Loucy (cell line): Measurements from ENCODE around the gene ENKD1.

Source experiments
- H2AFZ ChIP-seq: fragments of 200-600 bp; sonication (generic); 2 replicates; pipeline ENCODE4 v1.6.0; 2016; ENCODE audit warnings: antibody characterized with exemption, mild to moderate bottlenecking, low read length, moderate library complexity
- H3F3A ChIP-seq: fragments of 200-600 bp; 2 replicates; pipeline ENCODE4 v1.6.0; 2016; ENCODE audit warnings: antibody characterized with exemption, low read depth, mild to moderate bottlenecking
- H3K27me3 ChIP-seq: fragments of 200-600 bp; sonication (generic); 2 replicates; pipeline ENCODE4 v1.6.1; 2014; ENCODE audit warnings: low read length, mild to moderate bottlenecking; ENCODE audit not compliant: insufficient read depth, poor library complexity, severe bottlenecking
- H3K36me3 ChIP-seq: fragments of 200-600 bp; sonication (generic); 2 replicates; pipeline ENCODE4 v1.6.1; 2016; ENCODE audit warnings: low read length; ENCODE audit not compliant: insufficient read depth
- H3K4me1 ChIP-seq: fragments of 200-600 bp; sonication (generic); 2 replicates; pipeline ENCODE4 v1.5.1; 2014; ENCODE audit warnings: low read length, mild to moderate bottlenecking; ENCODE audit not compliant: insufficient read depth, poor library complexity, severe bottlenecking
- H3K4me2 ChIP-seq: fragments of 200-600 bp; sonication (generic); 2 replicates; pipeline ENCODE4 v1.6.0; 2014; ENCODE audit warnings: antibody characterized with exemption, low read length, low read depth, mild to moderate bottlenecking; ENCODE audit not compliant: poor library complexity, severe bottlenecking
- H3K4me3 ChIP-seq: fragments of 200-600 bp; sonication (generic); 2 replicates; pipeline ENCODE4 v1.5.1; 2014; ENCODE audit warnings: low read length, mild to moderate bottlenecking, mixed read lengths; ENCODE audit not compliant: poor library complexity, severe bottlenecking
- H3K79me2 ChIP-seq: fragments of 200-600 bp; sonication (generic); 2 replicates; pipeline ENCODE4 v1.6.1; 2014; ENCODE audit warnings: low read length; ENCODE audit not compliant: insufficient read depth
- H3K9ac ChIP-seq: fragments of 200-600 bp; sonication (generic); 2 replicates; pipeline ENCODE4 v1.6.0; 2014; ENCODE audit warnings: mild to moderate bottlenecking, low read depth, low read length, moderate library complexity; ENCODE audit not compliant: poor library complexity, severe bottlenecking
- H3K9me2 ChIP-seq: fragments of 200-600 bp; sonication (generic); replicated peaks from 2 replicates; pipeline ENCODE4 v1.6.1; 2016; ENCODE audit warnings: low read depth, low read length, mixed read lengths
- H3K9me3 ChIP-seq: fragments of 200-600 bp; sonication (generic); 2 replicates; pipeline ENCODE4 v1.6.1; 2014; ENCODE audit warnings: mild to moderate bottlenecking, antibody characterized with exemption, low read length, low read depth; ENCODE audit not compliant: insufficient read depth
- H4K20me1 ChIP-seq: fragments of 200-600 bp; sonication (generic); 2 replicates; pipeline ENCODE4 v1.6.0; 2014; ENCODE audit warnings: antibody characterized with exemption, low read length, mild to moderate bottlenecking; ENCODE audit not compliant: insufficient read depth, poor library complexity, severe bottlenecking
- EZH2phosphoT487 ChIP-seq: fragments of 200-600 bp; IDR thresholded peaks from 2 replicates; pipeline ENCODE4 v1.6.1; 2018; ENCODE audit warnings: antibody characterized with exemption, mild to moderate bottlenecking, moderate library complexity, borderline replicate concordance
- TF ChIP-seq, protein P1 (sequence below): fragments of 200-600 bp; sonication (generic); conservative IDR thresholded peaks from 2 replicates; pipeline ENCODE4 v1.5.1; 2014; ENCODE audit warnings: mild to moderate bottlenecking, antibody characterized with exemption, low read length

The ENKD1 gene

DNA sequence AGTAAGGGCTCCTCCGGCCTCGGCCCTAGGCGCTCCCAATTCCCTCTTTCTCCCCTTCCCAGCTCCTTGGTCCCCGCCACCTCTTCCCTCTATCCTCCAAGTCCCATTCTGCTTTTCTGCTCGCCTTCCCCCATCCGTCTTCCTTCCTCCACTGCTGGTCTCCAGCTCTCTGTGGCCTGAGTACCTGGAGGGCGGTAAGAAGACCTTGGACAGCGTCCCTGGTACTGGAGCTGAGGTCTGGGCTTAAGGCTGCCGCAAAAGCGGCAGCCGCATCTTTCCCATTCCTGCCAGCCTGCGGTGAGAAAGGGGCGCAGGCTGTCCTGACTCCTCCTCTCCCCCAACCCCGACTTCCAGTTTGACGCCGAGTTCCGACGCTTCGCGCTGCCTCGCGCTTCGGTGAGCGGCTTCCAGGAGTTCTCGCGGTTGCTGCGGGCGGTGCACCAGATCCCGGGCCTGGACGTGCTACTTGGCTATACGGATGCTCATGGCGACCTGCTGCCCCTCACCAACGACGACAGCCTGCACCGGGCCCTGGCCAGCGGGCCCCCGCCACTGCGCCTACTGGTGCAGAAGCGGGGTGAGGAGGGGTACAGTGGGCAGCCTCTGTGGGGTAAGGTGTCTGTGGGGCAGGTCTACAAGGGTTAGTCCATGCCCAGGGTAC, 5.3 kb downstream of the ENKD1 start:
- H3K36me3 ChIP-seq = peaks cover 19% of the 10 kb centered on the region; the same call in 1 of the 2 replicates
- H4K20me1 ChIP-seq = peaks cover 22% of the 10 kb centered on the region
- H3K4me1 ChIP-seq = peaks cover 9% of the 10 kb centered on the region
- H3K9ac ChIP-seq = peak overlapping the region; percentile 41
- no peaks in the 10 kb centered on the region for H3K9me3 ChIP-seq
- TF ChIP-seq, protein P1, sequence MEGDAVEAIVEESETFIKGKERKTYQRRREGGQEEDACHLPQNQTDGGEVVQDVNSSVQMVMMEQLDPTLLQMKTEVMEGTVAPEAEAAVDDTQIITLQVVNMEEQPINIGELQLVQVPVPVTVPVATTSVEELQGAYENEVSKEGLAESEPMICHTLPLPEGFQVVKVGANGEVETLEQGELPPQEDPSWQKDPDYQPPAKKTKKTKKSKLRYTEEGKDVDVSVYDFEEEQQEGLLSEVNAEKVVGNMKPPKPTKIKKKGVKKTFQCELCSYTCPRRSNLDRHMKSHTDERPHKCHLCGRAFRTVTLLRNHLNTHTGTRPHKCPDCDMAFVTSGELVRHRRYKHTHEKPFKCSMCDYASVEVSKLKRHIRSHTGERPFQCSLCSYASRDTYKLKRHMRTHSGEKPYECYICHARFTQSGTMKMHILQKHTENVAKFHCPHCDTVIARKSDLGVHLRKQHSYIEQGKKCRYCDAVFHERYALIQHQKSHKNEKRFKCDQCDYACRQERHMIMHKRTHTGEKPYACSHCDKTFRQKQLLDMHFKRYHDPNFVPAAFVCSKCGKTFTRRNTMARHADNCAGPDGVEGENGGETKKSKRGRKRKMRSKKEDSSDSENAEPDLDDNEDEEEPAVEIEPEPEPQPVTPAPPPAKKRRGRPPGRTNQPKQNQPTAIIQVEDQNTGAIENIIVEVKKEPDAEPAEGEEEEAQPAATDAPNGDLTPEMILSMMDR = no peak
- TF ChIP-seq EZH2phosphoT487 = no peak
- H3K79me2 ChIP-seq = peaks cover 14% of the 10 kb centered on the region; the same call in 1 of the 2 replicates
- H3K4me2 ChIP-seq = peak overlapping the region; percentile 72
- no peak overlapping the region for H2AFZ ChIP-seq
- no peaks in the 10 kb centered on the region for H3K27me3 ChIP-seq
- H3K4me3 ChIP-seq = peak overlapping the region; percentile 76
- H3K9me2 ChIP-seq = no peaks in the 10 kb centered on the region
- H3F3A ChIP-seq = no peaks in the 10 kb centered on the region

DNA sequence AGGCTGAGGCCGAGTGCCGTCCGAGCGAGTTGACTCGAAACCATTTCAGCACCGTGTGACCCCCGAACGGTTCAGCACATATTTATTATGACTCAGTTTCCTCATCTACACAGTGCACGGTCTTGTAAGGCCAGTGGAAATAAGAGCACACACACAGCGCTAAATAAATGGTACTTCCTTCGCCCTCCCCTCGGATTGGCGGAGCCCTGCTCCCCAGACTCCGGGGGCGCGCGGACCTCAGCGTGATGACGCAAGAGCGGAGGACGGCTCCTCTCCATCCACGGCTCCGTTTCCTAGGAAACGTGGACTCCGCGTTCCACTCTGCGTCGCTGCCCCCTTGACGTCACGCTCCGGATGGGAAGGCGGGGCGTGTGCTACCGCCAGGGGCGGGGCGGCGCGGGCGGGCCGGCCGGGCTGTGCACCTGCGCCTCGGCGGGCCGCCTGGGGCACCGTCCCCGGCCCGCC, 6.0 kb downstream of the ENKD1 start, which contains the start of gene PARD6A:
Gene PARD6A (plus strand): TSS at position 397 of the 465 bp plus-strand sequence. CDS start 79 bp downstream, outside the sequence.
- Histone ChIP-seq H3K9ac (peak within 1 kb of the TSS; percentile 71), H3K36me3 (peaks cover 25% of the 10 kb centered on the region; the same call in 1 of the 2 replicates), H2AFZ (peak within 1 kb of the TSS; percentile 82), H3F3A (no peaks in the 10 kb centered on the region), H4K20me1 (peaks cover 22% of the 10 kb centered on the region), H3K79me2 (peaks cover 15% of the 10 kb centered on the region; the same call in 1 of the 2 replicates), H3K9me2 (no peaks in the 10 kb centered on the region), H3K27me3 (no peaks in the 10 kb centered on the region), H3K4me3 (peak within 1 kb of the TSS; percentile 76), H3K4me2 (peak within 1 kb of the TSS; percentile 72), H3K4me1 (peaks cover 9% of the 10 kb centered on the region), H3K9me3 (no peaks in the 10 kb centered on the region)
- TF ChIP-seq EZH2phosphoT487 = no peak
- TF ChIP-seq, protein P1 = no peak

- Histone ChIP-seq H3K27me3 (no peaks in the 10 kb centered on the region), H3K9me3 (no peaks in the 10 kb centered on the region), H4K20me1 (peaks cover 22% of the 10 kb centered on the region), H3F3A (no peaks in the 10 kb centered on the region), H3K9ac (peak within 1 kb of the TSS; percentile 71), H2AFZ (peak within 1 kb of the TSS; percentile 82), H3K4me3 (peak within 1 kb of the TSS; percentile 76), H3K79me2 (peaks cover 15% of the 10 kb centered on the region; the same call in 1 of the 2 replicates), H3K36me3 (peaks cover 31% of the 10 kb centered on the region; the same call in 1 of the 2 replicates), H3K9me2 (no peaks in the 10 kb centered on the region), H3K4me2 (peak within 1 kb of the TSS; percentile 72), H3K4me1 (peaks cover 9% of the 10 kb centered on the region)
- TF ChIP-seq, protein P1 = no peak
- no peak for TF ChIP-seq EZH2phosphoT487
These were observed 6.6 kb downstream of the ENKD1 start, which contains the start of gene ACD for GRCh38 chr16:67659675-67660563. ACD (minus strand) TSS chr16:67660260; CDS start chr16:67660220, 40 bp downstream.
